ENCODE results near the gene PDZD4.

The PDZD4 gene

DNA sequence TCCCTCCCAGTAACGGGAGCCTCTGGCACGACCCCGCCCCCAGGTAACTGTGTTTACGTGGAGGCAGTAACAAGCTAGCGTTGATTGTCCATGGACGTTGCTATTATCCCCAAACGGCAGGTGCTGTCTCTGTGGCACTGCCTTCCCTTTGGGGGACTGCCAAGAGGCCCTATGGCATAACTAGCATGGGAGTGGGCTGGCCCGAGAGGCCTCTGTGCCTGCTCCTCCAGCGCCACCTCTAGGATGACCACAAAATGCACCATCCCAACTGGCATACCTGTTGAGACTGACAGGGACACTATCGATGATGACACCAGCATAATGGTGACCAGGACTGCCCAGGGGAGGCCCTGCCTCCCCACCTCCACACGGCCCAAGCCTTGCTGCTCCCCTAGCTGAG, 48.0 kb downstream of the PDZD4 start:
- no peak for DNase-seq

DNA sequence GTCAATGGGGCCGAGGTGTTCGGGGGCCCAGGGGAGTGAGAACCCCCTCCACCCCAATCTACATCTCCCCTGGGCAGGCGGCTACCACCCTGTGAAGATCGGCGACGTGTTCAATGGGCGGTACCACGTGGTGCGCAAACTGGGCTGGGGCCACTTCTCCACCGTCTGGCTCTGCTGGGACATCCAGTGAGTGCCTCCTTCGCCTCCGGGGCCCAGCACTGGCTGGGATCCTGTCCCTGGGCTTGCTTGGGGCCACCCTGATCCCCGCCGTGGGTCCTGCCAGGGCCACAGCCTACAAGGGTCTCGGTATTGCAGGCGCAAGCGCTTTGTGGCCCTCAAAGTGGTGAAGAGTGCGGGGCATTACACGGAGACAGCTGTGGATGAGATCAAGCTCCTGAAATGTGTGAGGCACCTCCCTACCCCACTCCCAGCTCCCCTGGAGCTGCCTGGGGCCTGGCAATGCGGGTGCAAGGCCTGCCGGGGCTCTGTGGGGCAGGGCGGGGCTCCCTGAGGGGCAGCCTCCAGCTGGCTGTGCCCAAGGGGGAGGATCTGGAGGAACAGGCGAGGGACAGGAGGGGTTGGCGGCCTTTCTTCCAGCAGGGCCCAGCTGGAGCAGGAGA, 48.8 kb downstream of the PDZD4 start:
- no peak for DNase-seq

DNA sequence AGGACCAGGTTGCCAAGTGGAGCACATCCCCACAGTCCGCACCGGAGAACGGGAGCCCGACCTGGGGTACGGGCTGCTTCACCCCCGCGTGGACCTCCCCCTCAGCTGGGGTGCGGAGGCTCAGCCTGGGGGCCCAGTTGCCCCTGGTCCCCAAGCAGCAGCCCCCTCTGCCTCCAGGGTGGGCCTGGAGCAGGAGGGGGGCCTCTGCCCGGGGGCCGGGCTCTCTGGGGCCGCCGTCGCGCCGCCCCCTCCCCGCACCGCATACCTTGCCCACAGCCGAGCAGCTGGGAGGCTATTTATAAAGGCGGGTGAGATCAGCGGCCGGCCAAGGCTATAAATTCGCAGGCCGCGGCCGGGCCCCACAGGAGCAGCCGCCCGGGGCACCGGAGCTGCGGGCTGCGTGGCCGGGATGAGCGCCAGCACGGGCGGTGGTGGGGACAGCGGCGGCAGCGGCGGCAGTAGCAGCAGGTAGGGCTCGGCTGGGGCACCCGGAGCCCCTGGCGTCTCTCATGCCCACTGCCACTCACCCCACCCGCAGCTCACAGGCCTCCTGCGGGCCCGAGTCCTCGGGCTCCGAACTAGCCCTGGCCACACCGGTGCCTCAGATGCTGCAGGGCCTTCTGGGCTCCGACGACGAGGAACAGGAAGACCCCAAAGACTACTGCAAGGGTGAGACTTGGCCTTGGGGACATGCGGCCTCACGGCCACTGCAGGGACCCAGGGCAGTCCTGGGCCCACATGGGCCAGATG, 49.5 kb downstream of the PDZD4 start, which contains the start of gene SRPK3:
TSS of gene SRPK3 (plus strand) at position 364 of the 750 bp plus-strand sequence. CDS start at position 410, 46 bp downstream.
- DNase-seq: no peak

DNA sequence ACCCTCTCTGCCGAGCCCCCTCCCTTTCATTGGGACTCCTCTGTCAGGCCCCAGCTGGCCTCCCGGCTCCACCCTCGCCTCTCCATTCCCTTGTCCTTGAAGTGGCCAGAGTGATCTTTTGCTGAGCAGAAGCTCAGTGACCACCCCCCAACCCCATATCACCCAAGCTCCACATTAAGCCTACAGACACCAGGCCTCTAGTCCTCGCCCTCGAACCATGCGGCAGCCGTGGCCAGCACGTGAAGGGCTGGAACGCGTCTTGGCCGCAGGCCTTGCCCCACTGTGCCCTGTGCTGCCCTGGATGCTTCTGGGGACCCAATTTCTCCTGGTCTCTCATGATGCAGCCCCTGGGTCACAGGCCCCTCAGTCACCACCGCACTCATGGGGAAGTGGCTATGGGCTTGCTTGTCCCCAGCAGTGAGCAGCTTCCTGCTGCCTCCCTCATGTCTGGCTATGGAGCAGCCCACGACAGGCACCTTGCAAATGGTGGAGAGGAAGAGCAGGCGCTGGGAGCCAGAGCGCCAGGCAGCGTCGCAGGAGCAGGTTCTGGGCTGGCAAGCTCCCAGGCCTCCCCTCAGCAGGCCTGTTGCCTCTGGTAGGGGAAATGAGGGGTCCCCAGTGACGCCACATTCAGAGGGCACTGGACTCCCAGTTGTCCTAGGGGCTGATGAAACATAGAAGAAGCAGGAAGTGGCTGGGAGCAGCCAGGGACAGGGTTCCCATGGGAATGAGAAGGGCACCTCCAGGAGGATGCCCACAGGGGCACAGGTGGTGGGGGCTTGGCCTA, 50.3 kb downstream of the PDZD4 start:
- DNase-seq: no peak

DNA sequence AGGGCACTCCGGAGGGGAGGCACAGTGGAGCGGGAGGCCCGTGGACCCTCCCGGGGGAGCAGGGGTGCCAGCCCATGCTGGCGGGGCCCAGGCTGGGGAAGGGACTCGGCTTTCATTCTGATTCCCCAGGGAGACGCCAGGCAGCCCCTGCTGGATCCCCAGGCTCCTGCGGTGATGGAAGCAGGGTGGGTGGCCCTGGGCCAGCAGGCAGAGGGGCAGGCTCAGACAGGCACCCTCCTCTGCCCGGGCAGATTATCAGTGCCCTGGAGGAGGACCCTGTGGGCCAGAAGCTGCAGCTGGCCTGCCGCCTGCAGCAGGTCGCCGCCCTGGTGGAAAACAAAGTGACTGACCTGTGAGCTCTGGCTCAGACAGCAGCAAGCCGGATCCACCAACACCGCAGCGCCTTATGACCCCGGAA, 51.7 kb downstream of the PDZD4 start:
- DNase-seq: no peak

DNA sequence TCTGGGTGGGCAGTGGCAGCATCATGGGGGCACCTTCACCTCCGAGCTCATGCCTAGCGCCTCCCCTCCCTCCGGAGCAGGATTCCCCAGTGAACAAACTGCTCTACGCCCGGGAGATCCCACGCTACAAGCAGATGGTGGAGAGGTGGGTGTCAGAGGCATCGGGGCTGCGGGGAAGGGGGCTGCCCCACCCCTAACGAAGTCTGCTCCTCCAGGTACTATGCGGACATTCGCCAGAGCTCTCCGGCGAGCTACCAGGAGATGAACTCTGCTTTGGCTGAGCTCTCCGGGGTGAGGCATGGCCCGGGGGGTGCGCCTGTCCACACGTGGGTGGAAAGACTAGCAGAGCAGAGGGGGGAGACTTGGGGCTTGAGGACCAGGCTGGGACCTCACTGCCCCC, 52.2 kb downstream of the PDZD4 start:
- DNase-seq: no peak

DNA sequence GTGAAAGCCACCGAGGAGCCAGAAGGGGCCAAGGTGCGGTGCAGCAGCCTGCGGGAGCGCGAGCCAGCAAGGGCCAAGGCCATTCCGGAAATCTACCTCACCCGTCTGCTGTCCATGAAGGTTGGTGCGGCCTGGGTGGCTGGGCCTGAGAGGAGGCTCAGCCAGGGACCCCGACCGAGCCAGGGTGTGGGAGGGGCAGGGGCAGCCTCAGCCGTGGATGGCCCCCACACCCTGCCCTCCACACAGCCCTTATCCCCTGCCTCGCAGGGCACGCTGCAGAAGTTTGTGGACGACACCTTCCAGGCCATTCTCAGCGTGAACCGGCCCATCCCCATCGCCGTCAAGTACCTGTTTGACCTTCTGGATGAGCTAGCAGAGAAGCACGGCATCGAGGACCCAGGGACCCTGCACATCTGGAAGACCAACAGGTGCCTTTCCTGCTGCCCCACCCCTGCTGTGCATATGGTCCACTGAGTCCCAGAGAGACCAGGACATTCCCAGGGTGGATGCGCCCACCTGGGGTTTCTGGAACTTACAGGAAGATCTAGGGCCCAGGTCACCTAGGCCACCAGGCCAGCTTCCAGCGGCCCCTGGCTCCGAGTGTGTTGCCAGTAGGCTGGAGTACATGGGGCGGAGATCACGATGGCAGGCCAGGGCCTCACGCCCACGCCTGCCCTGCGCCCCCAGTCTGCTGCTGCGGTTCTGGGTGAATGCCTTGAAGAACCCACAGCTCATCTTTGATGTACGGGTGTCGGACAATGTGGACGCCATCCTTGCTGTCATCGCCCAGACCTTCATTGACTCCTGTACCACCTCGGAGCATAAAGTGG, 52.9 kb downstream of the PDZD4 start:
- DNase-seq: no peak

DNA sequence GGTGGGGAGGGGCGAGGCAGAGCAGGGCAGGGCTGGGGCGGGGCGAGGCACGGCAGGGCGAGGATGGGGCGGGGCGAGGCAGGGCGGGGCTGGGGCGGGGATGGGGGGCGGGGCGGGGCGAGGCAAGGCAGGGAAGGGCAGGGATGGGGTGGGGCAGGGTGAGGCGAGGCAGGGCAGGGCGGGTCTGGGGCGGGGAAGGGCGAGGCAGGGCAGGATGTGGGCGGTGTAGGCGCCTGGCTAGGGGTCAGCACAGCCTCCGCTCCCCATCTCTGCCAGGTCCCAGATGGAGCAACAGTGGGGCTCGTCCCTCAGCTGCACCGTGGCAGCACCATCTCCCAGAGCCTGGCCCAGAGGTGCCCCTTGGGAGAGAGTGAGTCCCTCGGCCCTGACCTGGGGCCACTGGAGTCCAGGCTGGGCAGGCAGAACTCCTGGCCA, 53.7 kb downstream of the PDZD4 start:
- no peak for DNase-seq

DNA sequence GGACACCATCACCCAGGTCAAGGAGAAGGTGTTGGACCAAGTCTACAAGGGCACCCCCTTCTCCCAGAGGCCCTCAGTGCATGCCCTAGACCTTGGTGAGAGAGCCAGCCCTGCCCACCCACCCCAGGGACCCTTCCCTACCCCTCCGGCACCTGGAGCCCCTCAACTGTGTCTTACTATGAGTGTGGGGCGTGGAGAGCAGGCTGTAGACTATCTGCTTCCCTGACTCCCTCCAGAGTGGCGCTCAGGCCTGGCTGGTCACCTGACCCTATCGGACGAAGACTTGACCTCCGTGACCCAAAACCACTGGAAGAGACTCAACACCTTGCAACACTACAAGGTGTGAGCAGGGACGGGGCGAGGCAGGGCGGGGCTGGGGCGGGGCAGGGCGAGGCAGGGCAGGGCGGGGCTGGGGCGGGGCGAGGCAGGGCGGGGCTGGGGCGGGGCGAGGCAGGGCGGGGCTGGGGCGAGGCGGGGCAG, 54.2 kb downstream of the PDZD4 start:
- DNase-seq: no peak

DNA sequence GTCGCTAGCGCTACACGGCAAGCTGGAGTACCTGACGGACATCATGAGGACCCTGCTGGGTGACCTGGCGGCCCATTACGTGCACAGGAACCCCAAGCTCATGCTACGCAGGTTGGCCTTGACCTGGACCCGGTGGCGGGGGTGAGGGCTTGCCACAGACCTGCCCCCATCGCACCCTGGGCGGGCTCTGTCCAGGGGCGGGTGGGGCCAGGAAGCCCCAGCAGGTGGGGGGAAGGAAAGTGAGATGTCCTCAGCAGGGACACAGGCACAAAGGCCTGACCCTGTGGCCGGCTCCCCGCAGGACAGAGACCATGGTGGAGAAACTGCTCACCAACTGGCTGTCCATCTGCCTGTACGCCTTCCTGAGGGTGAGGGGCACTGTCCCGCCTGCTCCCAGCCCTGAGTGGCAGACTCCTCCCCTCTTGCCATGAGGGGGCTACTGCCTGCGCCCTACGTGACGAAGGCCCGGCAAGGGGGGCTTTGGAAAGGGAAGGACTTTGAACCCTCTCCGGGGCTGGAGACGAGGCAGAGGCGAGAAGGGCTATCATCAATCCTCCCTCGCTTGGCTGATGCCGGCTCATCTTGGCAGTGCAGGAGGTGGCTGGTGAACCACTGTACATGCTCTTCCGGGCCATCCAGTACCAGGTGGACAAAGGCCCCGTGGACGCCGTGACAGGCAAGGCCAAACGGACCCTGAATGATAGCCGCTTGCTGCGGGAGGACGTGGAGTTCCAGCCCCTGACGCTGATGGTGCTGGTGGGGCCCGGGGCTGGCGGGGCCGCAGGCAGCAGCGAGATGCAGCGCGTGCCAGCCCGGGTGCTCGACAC, 54.8 kb downstream of the PDZD4 start:
- DNase-seq: no peak

DNA sequence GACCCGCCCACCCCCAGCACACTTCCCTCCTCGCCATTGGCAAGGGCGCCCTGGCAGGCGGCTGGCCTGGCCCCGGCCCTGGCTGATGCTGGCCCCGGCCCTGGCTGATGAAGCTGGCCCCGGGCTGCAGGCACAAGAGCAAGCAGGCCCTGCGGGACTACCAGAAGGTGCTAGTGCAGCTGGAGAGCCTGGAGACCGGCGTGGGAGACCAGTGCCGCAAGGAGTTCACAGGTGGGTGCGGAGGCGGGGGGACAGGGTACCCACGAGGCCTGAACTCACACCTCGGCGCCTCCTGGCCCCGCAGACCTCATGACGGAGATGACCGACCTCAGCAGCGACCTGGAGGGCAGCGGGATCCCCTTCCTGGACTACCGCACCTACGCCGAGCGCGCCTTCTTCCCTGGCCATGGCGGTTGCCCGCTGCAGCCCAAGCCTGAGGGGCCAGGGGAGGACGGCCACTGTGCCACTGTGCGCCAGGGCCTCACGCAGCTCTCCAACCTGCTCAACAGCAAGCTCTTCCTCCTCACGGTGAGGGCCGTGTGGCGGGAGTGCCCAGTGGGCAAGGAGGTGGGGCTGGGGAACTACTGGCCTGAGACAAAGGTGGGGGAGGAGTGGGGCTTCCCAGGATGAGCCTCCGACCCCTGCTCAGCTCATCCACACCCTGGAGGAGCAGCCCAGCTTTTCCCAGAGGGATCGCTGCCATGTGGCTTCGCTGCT, 55.6 kb downstream of the PDZD4 start:
- no peak for DNase-seq

DNA sequence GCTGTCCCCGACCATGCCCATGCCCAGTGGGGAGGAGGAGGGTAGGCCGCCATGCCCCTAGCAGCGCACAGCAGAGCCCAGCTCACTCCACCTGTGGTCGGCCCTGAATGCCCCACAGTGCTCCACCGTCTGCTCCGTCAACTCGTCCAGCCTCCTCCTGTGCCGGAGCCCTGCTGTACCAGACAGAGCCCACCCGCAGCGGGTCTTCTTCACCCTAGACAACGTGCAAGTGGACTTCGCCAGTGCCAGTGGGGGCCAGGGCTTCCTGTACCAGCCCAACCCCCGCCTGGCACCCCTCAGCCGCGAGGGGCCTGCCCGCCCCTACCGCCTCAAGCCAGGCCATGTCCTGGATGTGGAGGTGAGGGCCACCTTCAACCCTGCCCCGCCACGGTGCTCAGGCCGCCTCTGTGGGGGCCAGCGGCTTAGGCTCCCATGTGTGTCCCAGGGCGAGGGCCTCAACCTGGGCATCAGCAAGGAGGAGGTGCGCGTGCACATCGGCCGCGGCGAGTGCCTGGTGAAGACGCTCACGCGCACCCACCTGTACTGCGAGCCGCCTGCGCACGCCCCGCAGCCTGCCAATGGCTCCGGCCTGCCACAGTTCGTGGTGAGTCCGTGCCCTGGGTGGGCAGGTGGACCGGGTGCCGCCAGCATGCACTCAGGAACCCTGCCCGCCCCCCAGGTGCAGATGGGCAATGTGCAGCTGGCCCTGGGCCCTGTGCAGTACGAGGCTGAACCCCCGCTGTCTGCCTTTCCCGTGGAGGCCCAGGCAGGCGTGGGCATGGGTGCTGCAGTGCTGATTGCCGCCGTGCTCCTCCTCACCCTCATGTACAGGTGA, 56.4 kb downstream of the PDZD4 start:
- no peak for DNase-seq

DNA sequence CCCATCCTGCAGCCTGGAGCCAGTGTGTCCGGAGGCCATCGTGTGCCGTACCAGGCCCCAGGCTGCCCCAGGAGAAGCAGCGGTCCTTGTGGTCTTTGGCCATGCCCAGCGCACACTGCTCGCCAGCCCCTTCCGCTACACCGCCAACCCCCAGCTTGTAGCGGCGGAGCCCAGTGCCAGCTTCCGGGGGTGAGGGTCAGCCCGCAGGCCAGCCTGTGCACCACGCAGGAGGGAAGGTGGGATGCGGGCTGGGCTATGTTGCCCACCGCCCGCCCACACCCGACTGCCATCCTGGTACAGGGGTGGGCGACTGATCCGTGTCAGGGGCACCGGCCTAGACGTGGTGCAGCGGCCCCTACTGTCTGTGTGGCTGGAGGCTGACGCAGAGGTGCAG, 57.1 kb downstream of the PDZD4 start:
- DNase-seq: no peak

DNA sequence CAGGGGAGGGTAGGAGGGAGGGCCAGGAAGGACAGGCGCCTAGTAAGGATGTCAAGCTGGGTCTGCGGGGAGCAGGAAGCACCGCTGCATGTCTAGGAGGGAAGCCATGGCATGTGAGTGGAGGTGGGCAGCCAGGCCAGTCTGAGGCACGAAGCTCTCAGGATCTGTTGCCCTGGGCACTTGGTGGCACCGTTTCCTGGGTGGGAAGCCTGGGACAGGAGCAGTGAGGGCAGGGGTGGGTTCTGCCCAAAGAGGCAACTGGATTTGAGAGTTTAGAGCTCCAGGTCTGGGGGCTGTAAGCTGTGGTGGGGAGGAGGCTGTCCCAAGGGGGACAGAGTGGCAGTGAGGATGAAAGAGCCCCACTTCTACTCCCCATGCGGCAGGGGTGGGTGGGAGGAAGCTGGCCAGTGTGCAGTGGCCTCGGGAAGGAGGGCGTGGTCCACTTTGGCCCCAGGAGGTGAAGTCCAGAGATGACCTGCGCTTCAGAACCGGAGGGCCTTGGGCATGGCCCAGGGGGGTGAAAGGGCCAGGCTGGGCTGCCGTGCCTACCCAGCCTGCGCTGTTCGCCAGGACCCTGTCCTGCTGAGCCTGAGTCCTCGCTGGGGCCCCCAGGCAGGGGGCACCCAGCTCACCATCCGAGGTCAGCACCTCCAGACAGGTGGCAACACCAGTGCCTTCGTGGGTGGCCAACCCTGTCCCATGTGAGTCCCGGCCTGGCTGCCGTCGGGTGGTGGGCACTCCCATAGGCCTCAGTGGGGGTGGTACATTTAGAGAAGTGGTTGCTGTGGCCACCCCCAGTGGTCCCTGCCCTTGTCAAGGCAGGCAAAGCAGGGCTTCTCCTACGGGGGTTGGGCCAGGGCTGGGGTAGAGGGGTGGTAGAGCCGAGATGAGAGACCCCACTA, 57.8 kb downstream of the PDZD4 start:
- DNase-seq: no peak

DNA sequence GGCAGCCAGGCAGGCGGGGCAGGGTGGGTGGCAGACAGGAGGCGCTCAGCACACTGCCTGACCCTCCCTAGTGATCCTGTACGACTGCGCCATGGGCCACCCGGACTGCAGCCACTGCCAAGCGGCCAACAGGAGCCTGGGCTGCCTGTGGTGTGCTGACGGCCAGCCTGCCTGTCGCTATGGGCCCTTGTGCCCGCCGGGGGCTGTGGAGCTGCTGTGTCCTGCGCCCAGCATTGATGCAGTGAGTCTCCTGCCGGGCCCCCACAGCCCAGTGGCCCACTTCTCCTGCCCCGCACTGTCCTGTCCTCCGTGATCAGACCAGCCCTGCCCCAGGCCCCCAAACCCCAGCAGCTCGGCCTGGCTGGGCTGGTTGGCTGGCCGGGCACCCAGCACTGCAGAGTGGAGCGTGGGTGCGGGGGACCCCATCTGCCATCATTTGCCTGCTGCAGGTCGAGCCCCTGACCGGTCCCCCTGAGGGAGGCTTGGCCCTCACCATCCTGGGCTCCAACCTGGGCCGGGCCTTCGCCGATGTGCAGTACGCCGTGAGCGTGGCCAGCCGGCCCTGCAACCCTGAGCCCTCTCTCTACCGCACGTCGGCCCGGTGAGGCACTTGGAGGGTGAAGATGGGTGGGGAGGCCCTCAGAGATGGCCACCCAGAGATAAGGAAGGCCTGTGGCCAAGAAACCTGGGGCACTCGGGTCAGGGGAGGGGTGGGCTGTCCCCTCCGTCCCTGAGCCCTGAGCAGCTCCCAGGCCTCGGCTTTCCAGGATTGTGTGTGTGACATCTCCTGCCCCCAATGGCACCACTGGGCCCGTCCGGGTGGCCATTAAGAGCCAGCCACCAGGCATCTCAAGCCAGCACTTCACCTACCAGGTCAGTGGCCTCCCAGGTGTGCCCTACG, 58.7 kb downstream of the PDZD4 start:
- DNase-seq: no peak

DNA sequence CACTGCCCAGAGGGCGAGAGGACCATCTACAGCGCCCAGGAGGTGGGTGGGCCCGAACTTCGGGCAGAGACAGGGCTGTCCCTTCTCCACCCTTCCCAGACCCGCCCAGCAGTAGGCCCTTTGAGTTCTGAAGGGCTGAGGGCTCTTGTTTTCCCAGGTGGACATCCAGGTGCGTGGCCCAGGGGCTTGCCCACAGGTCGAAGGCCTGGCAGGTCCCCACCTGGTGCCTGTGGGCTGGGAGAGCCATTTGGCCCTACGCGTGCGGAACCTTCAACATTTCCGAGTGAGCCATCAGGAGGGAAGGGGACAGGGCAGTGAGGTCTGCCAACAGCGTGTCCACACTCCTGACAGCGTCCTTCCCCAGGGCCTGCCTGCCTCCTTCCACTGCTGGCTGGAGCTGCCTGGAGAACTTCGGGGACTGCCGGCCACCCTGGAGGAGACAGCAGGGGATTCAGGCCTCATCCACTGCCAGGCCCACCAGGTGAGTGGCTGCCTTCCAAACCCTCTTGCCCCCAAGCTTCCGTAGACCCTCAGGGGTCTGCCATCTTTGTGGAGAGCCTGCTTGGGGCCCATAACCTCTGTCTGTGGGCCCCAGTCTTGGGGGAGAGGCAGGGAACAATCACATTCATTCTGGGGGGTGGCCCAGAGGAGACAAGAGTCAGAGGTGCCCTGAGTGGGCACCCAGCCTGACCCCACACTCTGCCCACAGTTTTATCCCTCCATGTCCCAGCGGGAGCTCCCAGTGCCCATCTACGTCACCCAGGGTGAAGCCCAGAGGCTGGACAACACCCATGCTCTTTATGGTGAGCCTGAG, 59.5 kb downstream of the PDZD4 start:
- DNase-seq: no peak

All from activated T-cell treated with anti-CD3 and anti-CD28 coated beads, Interleukin-2, amount 50 U/mL, for 48 hours (primary cell).